Choroid plexus epithelial cell (primary cell): ENCODE measurements around the gene FAM237A.

ENCODE experiments used
- DNase-seq: peaks from one replicate; pipeline ENCODE4 v3.0.0-alpha.2; 2010; ENCODE audit warnings: low read depth
- H3K4me3 ChIP-seq: 2 replicates; pipeline ENCODE4 v1.5.1; 2011; ENCODE audit warnings: low read depth, mild to moderate bottlenecking, control low read depth, low read length, moderate library complexity
- TF ChIP-seq, protein P1 (sequence below): conservative IDR thresholded peaks from 2 replicates; pipeline ENCODE4 v1.5.1; 2011; ENCODE audit warnings: low read depth, mild to moderate bottlenecking, control low read depth, inconsistent platforms, low read length, moderate library complexity

FAM237A gene

DNA sequence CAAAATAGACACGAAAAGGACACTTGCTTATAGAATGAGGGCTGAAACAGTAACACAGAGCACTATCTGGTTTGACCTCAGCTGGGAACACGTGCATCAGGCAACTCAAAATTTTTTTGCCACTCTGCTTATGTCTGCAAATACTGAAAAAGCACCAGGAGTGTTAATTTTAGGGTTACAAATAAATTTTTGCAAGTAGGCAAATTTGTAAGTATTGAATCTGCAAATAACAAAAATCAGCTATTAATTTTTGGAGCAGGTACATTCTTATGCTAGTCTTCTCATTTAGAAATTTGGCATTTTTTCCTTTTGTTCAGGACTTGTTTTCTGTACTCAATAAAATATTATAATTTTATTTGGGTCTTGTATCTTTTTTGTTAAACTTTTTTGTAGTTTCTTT is 46.2 kb downstream of the FAM237A start:
- TF ChIP-seq, protein P1, sequence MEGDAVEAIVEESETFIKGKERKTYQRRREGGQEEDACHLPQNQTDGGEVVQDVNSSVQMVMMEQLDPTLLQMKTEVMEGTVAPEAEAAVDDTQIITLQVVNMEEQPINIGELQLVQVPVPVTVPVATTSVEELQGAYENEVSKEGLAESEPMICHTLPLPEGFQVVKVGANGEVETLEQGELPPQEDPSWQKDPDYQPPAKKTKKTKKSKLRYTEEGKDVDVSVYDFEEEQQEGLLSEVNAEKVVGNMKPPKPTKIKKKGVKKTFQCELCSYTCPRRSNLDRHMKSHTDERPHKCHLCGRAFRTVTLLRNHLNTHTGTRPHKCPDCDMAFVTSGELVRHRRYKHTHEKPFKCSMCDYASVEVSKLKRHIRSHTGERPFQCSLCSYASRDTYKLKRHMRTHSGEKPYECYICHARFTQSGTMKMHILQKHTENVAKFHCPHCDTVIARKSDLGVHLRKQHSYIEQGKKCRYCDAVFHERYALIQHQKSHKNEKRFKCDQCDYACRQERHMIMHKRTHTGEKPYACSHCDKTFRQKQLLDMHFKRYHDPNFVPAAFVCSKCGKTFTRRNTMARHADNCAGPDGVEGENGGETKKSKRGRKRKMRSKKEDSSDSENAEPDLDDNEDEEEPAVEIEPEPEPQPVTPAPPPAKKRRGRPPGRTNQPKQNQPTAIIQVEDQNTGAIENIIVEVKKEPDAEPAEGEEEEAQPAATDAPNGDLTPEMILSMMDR: no peak
- no peak overlapping the region for H3K4me3 ChIP-seq
- no peak for DNase-seq

DNA sequence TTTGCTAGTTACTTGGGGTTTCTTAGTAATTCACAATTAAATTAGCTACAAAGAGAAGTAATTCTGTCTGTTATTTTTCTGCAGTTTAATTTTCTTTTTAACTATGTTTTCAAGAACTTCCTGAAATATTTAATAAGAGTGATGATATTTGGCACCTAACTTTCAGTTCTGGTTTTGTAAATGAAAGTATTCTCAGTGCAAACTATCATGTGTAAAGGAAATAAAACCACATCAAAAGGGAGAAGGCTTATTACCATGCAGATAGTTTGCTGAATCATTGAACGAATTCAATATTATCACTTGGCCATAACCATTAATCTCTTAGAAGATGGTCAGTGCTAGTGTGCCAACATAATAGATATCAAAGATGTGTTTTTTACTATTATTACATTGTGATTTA is 46.7 kb downstream of the FAM237A start:
- no peak overlapping the region for H3K4me3 ChIP-seq
- no peak for DNase-seq
- TF ChIP-seq, protein P1: no peak

DNA sequence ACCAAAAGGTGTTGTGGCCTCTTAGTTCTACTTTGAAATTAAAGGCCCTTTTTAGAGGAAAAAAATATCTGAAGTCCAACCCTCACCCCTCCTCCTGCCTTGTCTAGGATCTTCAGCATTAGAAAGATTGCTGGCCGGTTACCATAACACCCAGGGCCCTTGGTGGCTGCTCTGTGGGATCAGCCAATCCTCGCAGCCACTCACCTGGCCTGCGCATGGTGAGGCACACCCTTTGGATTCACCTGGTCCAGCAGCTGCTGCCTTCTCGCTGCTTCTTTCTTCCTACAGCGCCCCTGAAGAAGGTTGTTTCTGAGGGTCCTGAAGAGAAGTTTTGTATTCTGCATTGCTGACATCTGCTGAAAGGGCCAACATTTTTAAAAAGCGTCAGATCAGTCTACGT is 50.7 kb downstream of the FAM237A start:
- no peak overlapping the region for H3K4me3 ChIP-seq
- TF ChIP-seq, protein P1: no peak
- DNase-seq: no peak

DNA sequence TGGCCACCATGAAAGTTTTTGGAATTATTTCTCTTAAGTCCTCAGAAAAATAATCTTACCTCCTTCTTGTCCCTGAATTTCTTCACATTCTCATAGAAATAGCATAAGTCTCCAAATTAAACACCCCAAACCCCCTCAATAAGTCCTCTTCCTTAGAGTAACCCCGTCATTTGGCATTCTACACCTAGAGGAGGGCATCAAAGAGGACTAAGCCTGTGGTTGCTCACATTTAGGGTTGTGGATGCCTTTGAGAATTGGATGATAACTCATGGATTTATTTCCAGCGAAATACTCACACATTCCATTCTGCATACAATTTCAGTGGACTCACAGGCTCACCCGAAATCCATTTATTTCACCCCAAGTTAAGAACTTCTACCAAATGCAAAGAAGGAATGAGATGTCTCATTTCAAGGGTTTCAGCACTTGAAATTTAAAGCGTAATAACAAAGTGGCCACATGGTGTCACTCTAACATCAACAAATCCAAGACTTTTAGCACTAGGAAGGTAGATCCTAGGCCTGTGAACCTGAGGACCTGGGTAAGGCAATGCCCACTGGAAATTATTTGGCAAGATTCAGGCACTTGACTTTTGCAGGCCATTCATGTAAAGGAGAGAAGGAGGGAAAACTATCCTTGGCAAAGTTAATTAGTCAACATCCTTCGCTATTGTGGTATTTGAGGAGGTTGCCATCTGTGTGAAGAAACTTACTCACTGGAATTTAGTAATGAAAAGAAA is 51.3 kb downstream of the FAM237A start:
- DNase-seq: peak; percentile 69
- no peak overlapping the region for H3K4me3 ChIP-seq
- TF ChIP-seq, protein P1: peak; percentile 53

DNA sequence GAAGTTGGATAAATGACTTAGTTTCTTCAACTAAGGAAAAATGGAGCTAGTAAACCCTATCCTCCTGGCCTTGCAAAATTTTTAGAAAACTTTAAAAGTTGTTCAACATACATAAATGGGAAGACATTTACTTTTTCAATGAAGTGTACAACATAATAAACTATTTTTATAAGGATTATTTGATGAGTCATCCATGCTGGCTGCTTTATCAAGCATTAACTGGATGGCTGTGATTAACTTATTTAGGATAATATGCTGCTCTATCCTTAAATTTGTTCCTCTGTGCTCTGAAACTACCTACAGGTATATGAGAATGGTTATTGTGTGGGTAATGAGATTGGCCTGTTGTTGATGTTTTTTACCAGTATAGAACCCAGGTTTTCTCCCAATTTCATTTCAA is 54.6 kb downstream of the FAM237A start:
- TF ChIP-seq, protein P1: no peak
- no peak for DNase-seq
- no peak overlapping the region for H3K4me3 ChIP-seq

DNA sequence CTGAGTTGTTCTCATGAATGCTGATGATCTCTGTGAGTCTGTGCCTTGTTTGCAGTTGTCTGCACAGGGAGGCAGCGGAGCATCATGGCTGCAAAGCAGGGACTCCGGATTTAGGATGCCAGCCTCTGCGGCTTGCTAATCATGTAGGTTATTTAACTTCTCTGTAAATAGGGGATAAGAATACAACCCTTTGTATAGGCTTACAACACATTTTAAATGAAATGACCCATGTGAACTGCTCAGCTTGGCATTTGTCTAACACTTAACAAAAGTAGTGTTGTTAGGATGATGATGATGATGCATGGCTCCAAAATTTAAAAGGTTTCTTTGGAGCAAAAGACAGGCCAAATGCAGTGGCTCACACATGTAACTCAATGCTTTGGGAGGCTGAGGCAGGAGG is 56.5 kb downstream of the FAM237A start:
- TF ChIP-seq, protein P1: no peak
- no peak overlapping the region for H3K4me3 ChIP-seq
- no peak for DNase-seq
